ENCODE data around the gene DTHD1.

DTHD1 gene

DNA sequence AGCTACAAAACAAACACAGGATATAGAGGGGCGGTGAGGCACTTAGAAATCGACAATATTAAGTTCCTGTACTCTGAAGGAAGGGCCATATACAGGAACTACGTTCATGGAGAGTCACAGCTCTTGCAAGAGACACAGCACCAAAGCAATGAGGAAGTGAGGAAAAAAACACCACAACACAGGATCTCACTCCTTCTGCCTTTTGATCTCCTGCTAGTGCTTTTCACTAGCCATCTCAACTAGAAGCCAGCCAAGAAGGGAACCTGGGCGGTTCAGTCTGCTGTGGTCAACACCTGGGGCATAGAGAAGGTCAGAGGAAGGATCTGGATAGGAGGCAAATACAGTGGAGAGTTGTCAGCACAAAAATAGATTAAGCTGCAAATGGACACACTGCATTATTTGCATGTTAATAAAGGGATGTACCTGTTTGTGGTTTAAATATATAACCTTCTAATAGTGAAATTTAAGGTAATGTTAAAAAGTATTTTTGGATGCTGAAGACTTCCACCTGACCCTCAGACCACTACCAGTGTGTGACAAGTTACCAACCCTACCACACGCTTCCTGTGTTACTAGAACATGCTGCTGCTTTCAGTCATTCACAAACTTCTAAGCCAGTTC lies 104.6 kb downstream of the DTHD1 start:
- no peak overlapping the region for H3K4me3 ChIP-seq (ENCODE audit: low read depth, low read length)
- DNase-seq (ENCODE audit: low read depth): no peak
- TF ChIP-seq, protein P1, sequence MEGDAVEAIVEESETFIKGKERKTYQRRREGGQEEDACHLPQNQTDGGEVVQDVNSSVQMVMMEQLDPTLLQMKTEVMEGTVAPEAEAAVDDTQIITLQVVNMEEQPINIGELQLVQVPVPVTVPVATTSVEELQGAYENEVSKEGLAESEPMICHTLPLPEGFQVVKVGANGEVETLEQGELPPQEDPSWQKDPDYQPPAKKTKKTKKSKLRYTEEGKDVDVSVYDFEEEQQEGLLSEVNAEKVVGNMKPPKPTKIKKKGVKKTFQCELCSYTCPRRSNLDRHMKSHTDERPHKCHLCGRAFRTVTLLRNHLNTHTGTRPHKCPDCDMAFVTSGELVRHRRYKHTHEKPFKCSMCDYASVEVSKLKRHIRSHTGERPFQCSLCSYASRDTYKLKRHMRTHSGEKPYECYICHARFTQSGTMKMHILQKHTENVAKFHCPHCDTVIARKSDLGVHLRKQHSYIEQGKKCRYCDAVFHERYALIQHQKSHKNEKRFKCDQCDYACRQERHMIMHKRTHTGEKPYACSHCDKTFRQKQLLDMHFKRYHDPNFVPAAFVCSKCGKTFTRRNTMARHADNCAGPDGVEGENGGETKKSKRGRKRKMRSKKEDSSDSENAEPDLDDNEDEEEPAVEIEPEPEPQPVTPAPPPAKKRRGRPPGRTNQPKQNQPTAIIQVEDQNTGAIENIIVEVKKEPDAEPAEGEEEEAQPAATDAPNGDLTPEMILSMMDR (conservative IDR thresholded peaks at IDR 0.05; ENCODE audit: low read depth, low read length): no peak

DNA sequence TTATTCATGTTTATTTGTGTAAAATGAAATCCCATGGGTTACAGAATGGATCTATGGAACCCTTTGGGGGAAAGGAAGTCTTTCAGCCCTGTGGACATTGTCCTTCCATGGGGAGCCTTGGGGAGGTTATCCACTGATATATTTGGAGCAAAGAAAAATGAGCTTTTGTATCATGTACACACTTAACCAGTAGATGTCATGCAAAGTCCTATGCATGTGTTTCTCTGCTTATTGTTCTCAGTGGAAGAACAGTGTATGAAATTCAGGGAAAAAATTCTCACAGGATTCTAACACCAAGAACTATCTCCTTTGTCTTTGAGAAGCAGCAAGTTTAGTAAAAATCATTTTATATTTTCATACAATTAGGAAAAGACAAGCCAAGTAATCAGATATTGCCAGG lies 105.3 kb downstream of the DTHD1 start:
- no peak for DNase-seq (ENCODE audit: low read depth)
- TF ChIP-seq, protein P1 (conservative IDR thresholded peaks at IDR 0.05; ENCODE audit: low read depth, low read length): no peak
- no peak overlapping the region for H3K4me3 ChIP-seq (ENCODE audit: low read depth, low read length)

DNA sequence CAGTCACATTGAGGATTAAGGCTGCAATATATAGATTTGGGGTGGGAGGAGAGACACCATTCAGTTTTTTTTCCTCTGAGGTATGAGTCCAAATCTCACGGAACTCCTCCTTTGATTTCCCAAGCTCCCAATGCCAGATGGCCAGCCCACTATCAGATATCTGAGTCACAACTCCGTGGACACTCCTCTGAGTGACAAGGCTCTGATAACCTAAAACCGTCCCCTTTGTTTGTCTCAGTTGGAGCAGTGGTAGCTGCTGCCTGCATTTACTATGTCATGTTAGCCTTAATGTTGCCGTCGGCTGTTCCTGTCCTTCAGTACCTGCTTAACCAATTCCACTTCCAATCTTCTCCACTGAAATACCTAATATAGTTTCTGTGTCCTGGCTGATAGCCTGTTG lies 107.3 kb downstream of the DTHD1 start:
- DNase-seq (ENCODE audit: low read depth): no peak
- TF ChIP-seq, protein P1 (conservative IDR thresholded peaks at IDR 0.05; ENCODE audit: low read depth, low read length): no peak
- no peak overlapping the region for H3K4me3 ChIP-seq (ENCODE audit: low read depth, low read length)

DNA sequence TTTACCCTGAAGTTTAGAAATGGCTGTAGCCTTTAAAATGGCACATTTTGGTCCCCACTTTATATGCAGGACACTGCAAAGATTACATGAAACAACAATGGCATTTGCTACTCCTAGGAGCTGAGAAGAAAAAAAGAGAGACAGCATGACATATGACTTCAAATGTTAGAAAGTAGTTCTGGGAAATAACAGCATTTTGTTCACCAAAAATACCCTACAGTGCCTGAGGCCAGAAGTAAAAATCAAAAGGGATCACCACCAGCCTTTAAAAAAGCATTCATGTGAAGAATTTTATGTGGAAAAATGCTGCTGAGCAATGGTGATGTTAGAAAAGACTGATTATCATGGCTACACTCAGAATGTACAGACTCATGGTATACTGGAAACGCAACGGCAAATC lies 110.0 kb downstream of the DTHD1 start:
- no peak for DNase-seq (ENCODE audit: low read depth)
- no peak overlapping the region for H3K4me3 ChIP-seq (ENCODE audit: low read depth, low read length)
- TF ChIP-seq, protein P1 (conservative IDR thresholded peaks at IDR 0.05; ENCODE audit: low read depth, low read length): no peak

DNA sequence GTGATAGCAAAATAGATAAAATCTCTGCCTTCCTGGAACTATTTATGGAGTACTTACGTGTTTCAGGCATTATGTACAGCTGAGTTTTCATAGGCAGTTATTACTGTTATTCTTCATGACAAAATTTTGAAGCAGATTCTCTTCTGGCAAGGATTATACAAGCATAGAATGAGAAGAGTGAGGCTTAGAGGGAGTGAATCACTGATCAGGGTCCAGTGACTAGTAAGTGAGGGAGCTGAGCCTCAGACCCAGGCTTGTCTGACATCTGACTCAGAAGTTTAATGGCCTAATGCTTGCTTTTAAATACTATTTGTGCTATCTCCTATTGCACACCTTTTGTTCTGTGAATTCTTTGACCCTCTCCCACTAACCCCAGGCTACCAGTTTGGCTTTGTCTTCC lies 110.6 kb downstream of the DTHD1 start:
- TF ChIP-seq, protein P1 (conservative IDR thresholded peaks at IDR 0.05; ENCODE audit: low read depth, low read length): no peak
- DNase-seq (ENCODE audit: low read depth): no peak

DNA sequence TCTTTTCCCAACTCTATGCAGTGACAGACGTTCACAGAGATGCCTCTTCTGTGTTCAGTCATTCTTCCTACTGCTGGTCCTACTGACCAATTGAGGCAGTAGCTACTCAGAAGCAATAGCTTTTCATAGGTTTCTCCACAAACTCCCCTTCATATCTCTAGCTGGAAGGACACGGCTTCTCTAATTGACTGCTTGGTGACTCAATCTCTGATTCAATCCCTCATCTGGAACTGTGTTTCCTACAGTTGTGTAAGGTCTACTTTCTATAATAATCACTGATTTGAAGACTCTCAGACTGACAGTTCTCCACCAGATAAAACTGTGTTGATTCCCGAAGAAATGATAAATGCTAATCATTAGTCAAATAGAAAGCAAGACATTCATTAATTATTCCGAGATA lies 111.5 kb downstream of the DTHD1 start:
- TF ChIP-seq, protein P1 (conservative IDR thresholded peaks at IDR 0.05; ENCODE audit: low read depth, low read length): no peak
- no peak for DNase-seq (ENCODE audit: low read depth)
- no peak overlapping the region for H3K4me3 ChIP-seq (ENCODE audit: low read depth, low read length)

More for the DNA sequence above, 110.6 kb downstream of the DTHD1 start:
- no peak overlapping the region for H3K4me3 ChIP-seq (ENCODE audit: low read depth, low read length)
